ENCODE data around the gene GPC6.

Gene GPC6

DNA sequence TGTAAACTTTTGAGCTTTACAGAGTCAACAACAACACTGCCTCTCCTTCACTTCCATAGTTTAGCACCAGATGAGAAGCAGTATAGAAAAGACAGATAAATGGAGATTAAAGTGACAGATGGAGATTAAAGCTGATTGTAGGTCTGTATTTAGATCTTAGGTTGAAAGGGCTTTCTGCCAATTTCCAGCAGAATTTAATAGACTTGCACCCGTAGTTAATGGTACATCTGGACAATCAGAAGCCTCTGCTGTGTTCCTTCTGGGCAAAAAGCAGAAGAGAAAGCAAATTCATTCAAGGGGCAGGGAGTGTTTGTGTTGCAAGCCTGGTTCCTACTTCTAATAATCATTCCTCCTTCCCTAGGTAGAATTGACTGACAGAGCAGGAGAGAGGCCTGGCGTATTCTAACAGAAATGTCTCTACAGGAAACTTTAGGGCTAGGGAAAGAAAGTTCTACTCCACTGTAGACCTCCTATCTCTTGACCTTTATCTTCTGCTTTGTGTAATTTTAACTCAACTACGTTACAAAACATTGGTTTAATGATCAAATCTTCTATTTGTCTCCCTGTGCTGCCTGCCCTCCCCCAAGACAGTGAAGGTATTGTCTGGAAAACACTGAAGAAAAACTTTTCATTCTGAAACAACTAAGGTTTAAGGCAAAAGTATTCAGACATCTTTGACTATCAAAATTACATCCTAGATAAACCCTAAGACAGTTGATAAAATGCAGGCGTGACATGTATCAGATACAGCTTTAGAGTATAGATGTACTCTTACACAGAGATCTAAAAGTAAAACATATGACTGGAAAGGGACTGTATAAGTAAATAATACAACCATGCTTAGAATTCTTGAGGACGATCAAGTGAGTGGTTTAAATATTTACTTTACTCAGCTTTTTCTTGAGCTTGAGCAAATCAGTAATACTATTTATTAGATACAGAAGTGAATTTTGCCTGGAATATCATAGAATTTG, 44.4 kb downstream of the GPC6 start:
- Histone ChIP-seq H3K27ac (ENCODE audit: low read depth, low read length) (no peak overlapping the region), H2BK15ac (replicated peaks; ENCODE audit: low read depth) (no peak overlapping the region), H2BK5ac (ENCODE audit: low read length) (no peak overlapping the region), H2BK120ac (ENCODE audit: low read depth, low read length) (no peak overlapping the region), H2AK5ac (ENCODE audit: low read length) (no peak overlapping the region), H3K4ac (ENCODE audit: low read depth, low read length) (no peak overlapping the region), H3K79me1 (ENCODE audit: low read length) (peaks cover 3% of the 10 kb centered on the region), H3K56ac (ENCODE audit: low read length) (no peak overlapping the region), H4K5ac (ENCODE audit: low read length) (no peak overlapping the region), H3K18ac (ENCODE audit: low read length) (no peak overlapping the region), H3K4me2 (ENCODE audit: low read length) (no peak overlapping the region), H3K36me3 (ENCODE audit: control insufficient read depth, insufficient read depth, low read length) (no peaks in the 10 kb centered on the region), H4K8ac (ENCODE audit: low read depth, low read length) (no peak overlapping the region), H3K79me2 (ENCODE audit: control insufficient read depth, insufficient read depth, low read length) (peaks cover 3% of the 10 kb centered on the region), H3K27me3 (ENCODE audit: insufficient read depth, low read length, poor library complexity) (no peaks in the 10 kb centered on the region), H3K9ac (ENCODE audit: low read length) (no peak overlapping the region), H3K23ac (ENCODE audit: low read length) (no peak overlapping the region), H3K4me1 (ENCODE audit: control insufficient read depth, low read depth, low read length) (no peaks in the 10 kb centered on the region), H3K4me3 (ENCODE audit: low read length) (no peak overlapping the region)
- DNase-seq = peak; percentile 45
- WGBS (ENCODE audit: extremely low coverage, insufficient coverage, low lambda C conversion rate) = no CpG with 5 or more reads among the region's 5 CpGs

DNA sequence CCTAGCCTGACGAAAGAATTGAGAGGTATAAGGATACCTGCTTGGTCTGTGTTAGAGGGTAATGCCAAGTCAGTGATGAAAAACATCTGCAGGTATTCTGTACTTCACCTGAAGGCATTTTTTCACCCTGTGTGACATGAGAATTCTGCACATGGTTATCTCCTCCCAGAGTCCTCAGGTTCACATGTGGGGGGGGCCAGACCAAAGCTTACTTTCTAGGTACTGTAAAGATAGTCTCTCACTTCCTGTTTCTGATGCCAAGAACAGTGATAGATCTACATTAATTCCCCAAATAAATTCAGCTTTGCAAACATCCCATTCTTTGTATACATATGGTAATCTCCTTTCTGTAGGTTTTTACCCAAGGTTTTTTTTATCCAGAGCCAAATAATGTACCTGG, 53.4 kb downstream of the GPC6 start:
- H3K36me3 ChIP-seq (ENCODE audit: control insufficient read depth, insufficient read depth, low read length) = no peaks in the 10 kb centered on the region
- no peak overlapping the region for H3K18ac ChIP-seq (ENCODE audit: low read length)
- H3K56ac ChIP-seq (ENCODE audit: low read length) = no peak overlapping the region
- H2BK15ac ChIP-seq (replicated peaks; ENCODE audit: low read depth) = no peak overlapping the region
- H3K4ac ChIP-seq (ENCODE audit: low read depth, low read length) = no peak overlapping the region
- H3K27me3 ChIP-seq (ENCODE audit: insufficient read depth, low read length, poor library complexity) = no peaks in the 10 kb centered on the region
- H3K27ac ChIP-seq (ENCODE audit: low read depth, low read length) = no peak overlapping the region
- no peak overlapping the region for H3K9ac ChIP-seq (ENCODE audit: low read length)
- no peak overlapping the region for H2AK5ac ChIP-seq (ENCODE audit: low read length)
- no peak overlapping the region for H3K4me3 ChIP-seq (ENCODE audit: low read length)
- H4K8ac ChIP-seq (ENCODE audit: low read depth, low read length) = no peak overlapping the region
- no peaks in the 10 kb centered on the region for H3K4me1 ChIP-seq (ENCODE audit: control insufficient read depth, low read depth, low read length)
- no peak overlapping the region for H3K23ac ChIP-seq (ENCODE audit: low read length)
- no peak for DNase-seq
- peaks cover 6% of the 10 kb centered on the region for H3K79me2 ChIP-seq (ENCODE audit: control insufficient read depth, insufficient read depth, low read length)
- peaks cover 7% of the 10 kb centered on the region for H3K79me1 ChIP-seq (ENCODE audit: low read length)
- H3K4me2 ChIP-seq (ENCODE audit: low read length) = no peak overlapping the region
- H4K5ac ChIP-seq (ENCODE audit: low read length) = no peak overlapping the region
- no peak overlapping the region for H2BK5ac ChIP-seq (ENCODE audit: low read length)
- H2BK120ac ChIP-seq (ENCODE audit: low read depth, low read length) = no peak overlapping the region
- WGBS (ENCODE audit: extremely low coverage, insufficient coverage, low lambda C conversion rate) = no CpG with 5 or more reads among the region's 1 CpG

- H3K23ac ChIP-seq (ENCODE audit: low read length) = no peak overlapping the region
- no peak overlapping the region for H4K5ac ChIP-seq (ENCODE audit: low read length)
- H3K4me2 ChIP-seq (ENCODE audit: low read length) = no peak overlapping the region
- H3K56ac ChIP-seq (ENCODE audit: low read length) = no peak overlapping the region
- H3K79me2 ChIP-seq (ENCODE audit: control insufficient read depth, insufficient read depth, low read length) = peaks cover 6% of the 10 kb centered on the region
- no peak overlapping the region for H3K18ac ChIP-seq (ENCODE audit: low read length)
- H2BK120ac ChIP-seq (ENCODE audit: low read depth, low read length) = no peak overlapping the region
- no peak overlapping the region for H2BK15ac ChIP-seq (replicated peaks; ENCODE audit: low read depth)
- H2BK5ac ChIP-seq (ENCODE audit: low read length) = no peak overlapping the region
- no peak overlapping the region for H3K4me3 ChIP-seq (ENCODE audit: low read length)
- H3K36me3 ChIP-seq (ENCODE audit: control insufficient read depth, insufficient read depth, low read length) = no peaks in the 10 kb centered on the region
- no peak overlapping the region for H4K8ac ChIP-seq (ENCODE audit: low read depth, low read length)
- WGBS (ENCODE audit: extremely low coverage, insufficient coverage, low lambda C conversion rate) = no CpG with 5 or more reads among the region's 8 CpGs
- no peaks in the 10 kb centered on the region for H3K27me3 ChIP-seq (ENCODE audit: insufficient read depth, low read length, poor library complexity)
- DNase-seq = no peak
- no peak overlapping the region for H3K27ac ChIP-seq (ENCODE audit: low read depth, low read length)
- H3K9ac ChIP-seq (ENCODE audit: low read length) = no peak overlapping the region
- no peak overlapping the region for H3K4ac ChIP-seq (ENCODE audit: low read depth, low read length)
- H3K4me1 ChIP-seq (ENCODE audit: control insufficient read depth, low read depth, low read length) = no peaks in the 10 kb centered on the region
- H2AK5ac ChIP-seq (ENCODE audit: low read length) = no peak overlapping the region
- H3K79me1 ChIP-seq (ENCODE audit: low read length) = peaks cover 7% of the 10 kb centered on the region
Measured at GRCh38 chr13:93280688-93281087, 54.1 kb downstream of the GPC6 start.

DNA sequence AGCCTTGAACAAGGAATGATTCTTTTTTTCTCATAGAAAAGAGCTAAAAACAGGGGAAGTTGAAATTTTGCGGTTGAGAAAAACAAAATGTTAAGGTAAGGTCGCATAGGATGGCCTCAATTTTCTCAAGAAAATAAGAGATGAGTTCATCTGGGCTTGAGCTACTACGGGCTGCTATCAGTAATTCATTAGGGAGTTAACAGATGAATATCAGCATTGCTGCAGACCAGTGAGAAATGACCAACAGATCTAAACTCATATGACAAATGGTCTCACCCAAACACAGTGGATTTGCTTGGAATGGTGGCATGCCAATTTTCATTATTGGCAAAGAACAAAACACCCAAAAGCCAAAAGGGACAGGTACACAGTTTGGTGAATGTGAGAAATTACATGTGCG, 56.6 kb downstream of the GPC6 start:
- no peak overlapping the region for H2BK15ac ChIP-seq (replicated peaks; ENCODE audit: low read depth)

GRCh38 chr13:93284064-93284463, 57.5 kb downstream of the GPC6 start:
- Histone ChIP-seq H4K5ac (ENCODE audit: low read length) (no peak overlapping the region), H4K8ac (ENCODE audit: low read depth, low read length) (no peak overlapping the region), H2BK15ac (replicated peaks; ENCODE audit: low read depth) (no peak overlapping the region), H3K79me2 (ENCODE audit: control insufficient read depth, insufficient read depth, low read length) (peaks cover 3% of the 10 kb centered on the region), H3K18ac (ENCODE audit: low read length) (no peak overlapping the region), H3K9ac (ENCODE audit: low read length) (no peak overlapping the region), H2BK5ac (ENCODE audit: low read length) (no peak overlapping the region), H2AK5ac (ENCODE audit: low read length) (no peak overlapping the region), H2BK120ac (ENCODE audit: low read depth, low read length) (no peak overlapping the region), H3K27me3 (ENCODE audit: insufficient read depth, low read length, poor library complexity) (no peaks in the 10 kb centered on the region), H3K4me2 (ENCODE audit: low read length) (no peak overlapping the region), H3K79me1 (ENCODE audit: low read length) (peaks cover 5% of the 10 kb centered on the region), H3K56ac (ENCODE audit: low read length) (no peak overlapping the region), H3K4me3 (ENCODE audit: low read length) (no peak overlapping the region), H3K23ac (ENCODE audit: low read length) (no peak overlapping the region), H3K27ac (ENCODE audit: low read depth, low read length) (no peak overlapping the region), H3K36me3 (ENCODE audit: control insufficient read depth, insufficient read depth, low read length) (no peaks in the 10 kb centered on the region), H3K4me1 (ENCODE audit: control insufficient read depth, low read depth, low read length) (peaks cover 4% of the 10 kb centered on the region), H3K4ac (ENCODE audit: low read depth, low read length) (no peak overlapping the region)
- no CpG with 5 or more reads among the region's 1 CpG for WGBS (ENCODE audit: extremely low coverage, insufficient coverage, low lambda C conversion rate)
- DNase-seq = no peak

More for the DNA sequence above, 56.6 kb downstream of the GPC6 start:
- Histone ChIP-seq H3K79me1 (ENCODE audit: low read length) (peaks cover 5% of the 10 kb centered on the region), H3K23ac (ENCODE audit: low read length) (no peak overlapping the region), H3K27ac (ENCODE audit: low read depth, low read length) (no peak overlapping the region), H3K4me2 (ENCODE audit: low read length) (no peak overlapping the region), H3K18ac (ENCODE audit: low read length) (no peak overlapping the region), H2BK120ac (ENCODE audit: low read depth, low read length) (no peak overlapping the region), H3K4ac (ENCODE audit: low read depth, low read length) (no peak overlapping the region), H3K9ac (ENCODE audit: low read length) (no peak overlapping the region), H3K36me3 (ENCODE audit: control insufficient read depth, insufficient read depth, low read length) (no peaks in the 10 kb centered on the region), H2AK5ac (ENCODE audit: low read length) (no peak overlapping the region), H3K56ac (ENCODE audit: low read length) (no peak overlapping the region), H3K4me1 (ENCODE audit: control insufficient read depth, low read depth, low read length) (no peaks in the 10 kb centered on the region), H4K8ac (ENCODE audit: low read depth, low read length) (no peak overlapping the region), H2BK5ac (ENCODE audit: low read length) (no peak overlapping the region), H3K4me3 (ENCODE audit: low read length) (no peak overlapping the region), H4K5ac (ENCODE audit: low read length) (no peak overlapping the region), H3K79me2 (ENCODE audit: control insufficient read depth, insufficient read depth, low read length) (peaks cover 3% of the 10 kb centered on the region), H3K27me3 (ENCODE audit: insufficient read depth, low read length, poor library complexity) (no peaks in the 10 kb centered on the region)
- no CpG with 5 or more reads among the region's 4 CpGs for WGBS (ENCODE audit: extremely low coverage, insufficient coverage, low lambda C conversion rate)
- DNase-seq = no peak

All from mesendoderm (in vitro differentiated cells).